K562 (cell line): ENCODE data around the gene RHEB. TPM values are rescaled to one million over a fixed set of nuclear protein-coding genes. Genes with fewer than 3 reads are reported as not detected.

Experiments used
- ATAC-seq: fragments of 200-7000 bp; cut with Tn5 transposase; 3 replicates; pipeline ENCODE4 v1.9.1; 2020; ENCODE audit warnings: moderate library complexity
- BruUV-seq: library from RNA; stranded (reverse); fragments of 400-500 nt; replicated peaks from 2 replicates; lab custom pipeline; 2021; lab: Mats Ljungman, UMichigan
- CTCF ChIA-PET: fragments of 300-600 bp; formaldehyde crosslinking; extraction: SDS; loops from one replicate; lab custom pipeline; 2021; ENCODE audit warnings: low intra/inter-chr PET ratio; lab: Yijun Ruan, JAX
- POLR2A ChIA-PET: fragments of 300-600, 350-650 bp; sonication (Branson Sonifier 250); formaldehyde crosslinking; extraction: SDS; loops from one replicate; lab custom pipeline; 2021; ENCODE audit warnings: antibody characterized with exemption, inconsistent platforms; lab: Yijun Ruan, JAX
- DNase-seq, 4 experiments: peaks; one replicate each; pipeline versions ENCODE4 v3.0.0 to v3.0.0-alpha.2; 2011 to 2018; ENCODE audit warnings: low spot score in 3 of 4, mixed read lengths in 3 of 4; ENCODE audit errors: extremely low read depth in 1 of 4
- FAIRE-seq: peaks from 2 replicates; lab custom pipeline; 2011; peaks lifted over from hg19 to GRCh38; lab: Jason Lieb, UNC
- H2AFZ ChIP-seq: 2 replicates; pipeline ENCODE4 v1.6.0; 2011; ENCODE audit warnings: low read depth, low read length, control low read depth, inconsistent platforms
- H3K27ac ChIP-seq: fragments of 200-600 bp; 3 replicates; pipeline ENCODE4 v1.8.0; 2011; ENCODE audit warnings: low read depth, mild to moderate bottlenecking, control low read depth, inconsistent platforms, low read length, moderate library complexity, mixed read lengths; ENCODE audit errors: extremely low read depth
- H3K27me3 ChIP-seq, 2 experiments: fragments of 300-600 bp in 1 of 2; 2 replicates in 1 of 2; 3 replicates in 1 of 2; pipeline versions ENCODE4 v1.6.0 to v1.8.0; 2011; ENCODE audit warnings: inconsistent platforms in 2 of 2, low read length in 2 of 2, mild to moderate bottlenecking in 1 of 2, mixed read lengths in 1 of 2, moderate library complexity in 1 of 2; ENCODE audit not compliant: control insufficient read depth in 2 of 2, insufficient read depth in 2 of 2
- H3K36me3 ChIP-seq: fragments of 300-600 bp; 3 replicates; pipeline ENCODE4 v1.8.0; 2011; ENCODE audit warnings: mild to moderate bottlenecking, low read length, inconsistent platforms; ENCODE audit not compliant: control insufficient read depth, insufficient read depth
- H3K4me1 ChIP-seq, 2 experiments: fragments of 200-600 bp in 1 of 2; replicated peaks in 1 of 2; 2 replicates in 1 of 2; 3 replicates in 1 of 2; pipeline versions ENCODE4 v1.5.1 to v1.8.0; 2011; ENCODE audit warnings: inconsistent platforms in 2 of 2, low read length in 2 of 2, mild to moderate bottlenecking in 1 of 2, mixed read lengths in 1 of 2, moderate library complexity in 1 of 2; ENCODE audit not compliant: control insufficient read depth in 2 of 2, insufficient read depth in 2 of 2
- H3K4me2 ChIP-seq: 2 replicates; pipeline ENCODE4 v1.6.1; 2011; ENCODE audit warnings: low read length, control low read depth, inconsistent platforms, mixed read lengths; ENCODE audit not compliant: insufficient read depth
- H3K4me3 ChIP-seq: fragments of 200-600 bp; sonication (generic), shearing (Covaris generic); 2 replicates; pipeline ENCODE4 v1.5.1; 2016; ENCODE audit warnings: control low read depth, inconsistent platforms
- H3K79me2 ChIP-seq: fragments of 200-600 bp; 3 replicates; pipeline ENCODE4 v1.8.0; 2011; ENCODE audit warnings: low read length, inconsistent platforms; ENCODE audit not compliant: control insufficient read depth, insufficient read depth
- H3K9ac ChIP-seq, 2 experiments: 2 replicates each; pipeline versions ENCODE4 v1.6.0 to v1.6.1; 2011; ENCODE audit warnings: low read depth in 2 of 2, low read length in 2 of 2, control low read depth in 1 of 2, inconsistent platforms in 1 of 2, mild to moderate bottlenecking in 1 of 2, mixed read lengths in 1 of 2; ENCODE audit not compliant: insufficient read depth in 1 of 2
- H3K9me1 ChIP-seq: one replicate; pipeline ENCODE4 v1.6.0; 2011; ENCODE audit warnings: inconsistent platforms, mild to moderate bottlenecking, low read length, moderate library complexity; ENCODE audit not compliant: control insufficient read depth, insufficient read depth
- H3K9me3 ChIP-seq: replicated peaks from 2 replicates; pipeline ENCODE4 v1.5.1; 2011; ENCODE audit warnings: low read depth, low read length, inconsistent platforms; ENCODE audit not compliant: control insufficient read depth, insufficient read depth
- H4K20me1 ChIP-seq: replicated peaks from 2 replicates; pipeline ENCODE4 v1.6.1; 2011; ENCODE audit warnings: low read length, inconsistent platforms, mixed read lengths; ENCODE audit not compliant: control insufficient read depth, insufficient read depth
- DMBX1 ChIP-seq: fragments of 250-450 bp; sonication (Bioruptor Pico); IDR thresholded peaks from 2 replicates; pipeline ENCODE4 v1.8.0; 2022; ENCODE audit warnings: inconsistent platforms, mild to moderate bottlenecking, moderate library complexity, borderline replicate concordance
- HMG20B ChIP-seq: fragments of 250-450 bp; sonication (Bioruptor Pico); IDR thresholded peaks from 2 replicates; pipeline ENCODE4 v1.5.0; 2021; ENCODE audit warnings: mild to moderate bottlenecking
- HNRNPLL ChIP-seq: fragments of 200-400 bp; formaldehyde crosslinking; IDR thresholded peaks from 2 replicates; pipeline ENCODE4 v1.6.1; 2017; ENCODE audit warnings: low read length, low read depth, mild to moderate bottlenecking; ENCODE audit not compliant: poor library complexity, severe bottlenecking
- NEUROD1 ChIP-seq: fragments of 150-350 bp; IDR thresholded peaks from 2 replicates; pipeline ENCODE4 v1.6.1; 2014; ENCODE audit warnings: borderline replicate concordance, low read length, low read depth; ENCODE audit not compliant: partially characterized antibody
- RBM14 ChIP-seq: fragments of 200-400 bp; formaldehyde crosslinking; IDR thresholded peaks from 2 replicates; pipeline ENCODE4 v1.6.1; 2018; ENCODE audit warnings: low read depth, mild to moderate bottlenecking, low read length, moderate library complexity, borderline replicate concordance; ENCODE audit not compliant: insufficient read depth
- RBM39 ChIP-seq: fragments of 200-400 bp; formaldehyde crosslinking; optimal IDR thresholded peaks from 2 replicates; pipeline ENCODE3; 2018; ENCODE audit warnings: low read depth, low read length
- SETDB1 ChIP-seq: IDR thresholded peaks from one replicate; pipeline ENCODE4 v1.6.1; 2012; ENCODE audit warnings: low read length, control low read depth, inconsistent platforms
- XRCC3 ChIP-seq: fragments of 450-650 bp; IDR thresholded peaks from 2 replicates; pipeline ENCODE4 v1.6.1; 2017; ENCODE audit warnings: mild to moderate bottlenecking, moderate library complexity
- ZNF146 ChIP-seq: IDR thresholded peaks from one replicate; pipeline ENCODE4 v1.6.1; 2018; ENCODE audit warnings: missing compliant biosample characterization; ENCODE audit not compliant: unreplicated experiment
- ZNF175 ChIP-seq: fragments of 200-800 bp; sonication (Bioruptor generic); IDR thresholded peaks from 2 replicates; pipeline ENCODE4 v1.6.1; 2016; ENCODE audit warnings: low read depth, mild to moderate bottlenecking, missing genetic modification characterization, missing compliant biosample characterization
- ZNF280A ChIP-seq: fragments of 450-650 bp; IDR thresholded peaks from 2 replicates; pipeline ENCODE4 v1.6.1; 2018; ENCODE audit warnings: mild to moderate bottlenecking, low read depth; ENCODE audit not compliant: partially characterized antibody
- ZNF324 ChIP-seq: fragments of 250-450 bp; sonication (Bioruptor Pico); IDR thresholded peaks from 2 replicates; pipeline ENCODE4 v1.4.0; 2020; ENCODE audit warnings: mild to moderate bottlenecking
- ZNF384 ChIP-seq: IDR thresholded peaks from 2 replicates; pipeline ENCODE4 v1.6.1; 2012; ENCODE audit warnings: low read depth, low read length, improper control_type of control experiment
- ZNF707 ChIP-seq: fragments of 250-450 bp; sonication (Bioruptor Pico); conservative IDR thresholded peaks from 2 replicates; pipeline ENCODE4 v1.8.0; 2022; ENCODE audit warnings: inconsistent platforms, mild to moderate bottlenecking, moderate library complexity
- WGBS: fragments of 100-300 bp; shearing (Covaris generic); methylation state at CpG from one replicate; pipeline ENCODE4 v1.1.6; 2016; ENCODE audit warnings: low coverage, mixed read lengths; ENCODE audit not compliant: insufficient coverage; ENCODE audit errors: missing lambda C conversion rate; 5-methylcytosine and 5-hydroxymethylcytosine counted together
- in situ Hi-C: fragments of 300-500 bp; cut with MboI; formaldehyde crosslinking; loops from 4 replicates; pipeline ENCODE4 v1.15.0; 2018; ENCODE audit warnings: inconsistent platforms, mixed read lengths
- intact Hi-C: fragments of 100-400 bp; cut with micrococcal nuclease; formaldehyde crosslinking; loops from 2 replicates; pipeline ENCODE4 v1.14.2; 2022
- polyA plus RNA-seq, 8 experiments: library from polyadenylated mRNA; depleted of rRNA in 4 of 8; stranded (reverse) in 5 of 8; unstranded in 3 of 8; fragments of >200 nt; fragmentation: Nextera tagmentation in 2 of 8; fragmentation: Illumina TruSeq in 1 of 8; extraction: Ambion mirVana in 2 of 8; extraction: Trizol in 1 of 8; gene quantifications; 2 replicates each; pipeline versions ENCODE4 v1.2.1 to v1.2.3, GENCODE V29; 2011 to 2014; ENCODE audit warnings: inconsistent platforms in 1 of 8, missing spikeins in 1 of 8
- total RNA-seq, 7 experiments: library from RNA; depleted of rRNA in 6 of 7; stranded (reverse); fragments of >200 nt in 6 of 7; fragmentation: Illumina TruSeq in 2 of 7; extraction: Trizol in 2 of 7; gene quantifications; 2 replicates each; pipeline versions ENCODE4 v1.2.1 to v1.2.3, GENCODE V29; 2011 to 2021; ENCODE audit warnings: low replicate concordance in 1 of 7
- TF ChIP-seq, protein P1 (sequence below): fragments of 250-450 bp; sonication (Bioruptor Pico); IDR thresholded peaks from 2 replicates; pipeline ENCODE4 v1.9.0; 2021; ENCODE audit warnings: mild to moderate bottlenecking, inconsistent platforms

RHEB gene
- total and polyA plus RNA-seq, 9 of the 15 experiments (the other 6 are each of a cell fraction or from before 2014, with no cell fraction given): 28.5 to 249 (median 182) TPM

- H4K20me1 ChIP-seq: peaks cover 7% of the 10 kb centered on the region
- TF ChIP-seq HNRNPLL (no peak), XRCC3 (no peak), ZNF175 (CRISPR knock-in tag) (no peak), RBM39 (no peak), ZNF146 (CRISPR knock-in tag) (no peak), ZNF707 (CRISPR knock-in tag) (no peak), RBM14 (no peak), NEUROD1 (no peak), ZNF280A (no peak), ZNF384 (no peak), SETDB1 (no peak), DMBX1 (CRISPR knock-in tag) (no peak), HMG20B (CRISPR knock-in tag) (no peak), ZNF324 (CRISPR knock-in tag) (no peak)
- TF ChIP-seq, protein P1, sequence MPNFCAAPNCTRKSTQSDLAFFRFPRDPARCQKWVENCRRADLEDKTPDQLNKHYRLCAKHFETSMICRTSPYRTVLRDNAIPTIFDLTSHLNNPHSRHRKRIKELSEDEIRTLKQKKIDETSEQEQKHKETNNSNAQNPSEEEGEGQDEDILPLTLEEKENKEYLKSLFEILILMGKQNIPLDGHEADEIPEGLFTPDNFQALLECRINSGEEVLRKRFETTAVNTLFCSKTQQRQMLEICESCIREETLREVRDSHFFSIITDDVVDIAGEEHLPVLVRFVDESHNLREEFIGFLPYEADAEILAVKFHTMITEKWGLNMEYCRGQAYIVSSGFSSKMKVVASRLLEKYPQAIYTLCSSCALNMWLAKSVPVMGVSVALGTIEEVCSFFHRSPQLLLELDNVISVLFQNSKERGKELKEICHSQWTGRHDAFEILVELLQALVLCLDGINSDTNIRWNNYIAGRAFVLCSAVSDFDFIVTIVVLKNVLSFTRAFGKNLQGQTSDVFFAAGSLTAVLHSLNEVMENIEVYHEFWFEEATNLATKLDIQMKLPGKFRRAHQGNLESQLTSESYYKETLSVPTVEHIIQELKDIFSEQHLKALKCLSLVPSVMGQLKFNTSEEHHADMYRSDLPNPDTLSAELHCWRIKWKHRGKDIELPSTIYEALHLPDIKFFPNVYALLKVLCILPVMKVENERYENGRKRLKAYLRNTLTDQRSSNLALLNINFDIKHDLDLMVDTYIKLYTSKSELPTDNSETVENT (CRISPR knock-in tag): no peak
- ChIA-PET CTCF (no interaction called here), POLR2A (interaction anchor here (0.6 to 1.1 kb wide), 5 partner anchors 10 to 272 kb away, joined by 3 to 4 read pairs (median 3); no protein-coding TSS in a partner anchor)
- WGBS: 90% methylated on average over 8 of the region's 8 CpGs
- H2AFZ ChIP-seq: no peak overlapping the region
- H3K79me2 ChIP-seq: peaks cover 80% of the 10 kb centered on the region
- DNase-seq (no peak), ATAC-seq (no peak; the same call in 2 of the 3 replicates), FAIRE-seq (no peak)
- intact Hi-C loops (no loop called here), in situ Hi-C loops (no loop called here)
- no peak overlapping the region for H3K27ac ChIP-seq
- no peaks in the 10 kb centered on the region for H3K27me3 ChIP-seq
- H3K9ac ChIP-seq: no peak overlapping the region
- H3K4me3 ChIP-seq: no peak overlapping the region
- H3K9me1 ChIP-seq: no peaks in the 10 kb centered on the region
- no peaks in the 10 kb centered on the region; a peak in 1 of 5 replicates for H3K4me1 ChIP-seq
- no peak overlapping the region for H3K4me2 ChIP-seq
- H3K36me3 ChIP-seq: peaks cover 90% of the 10 kb centered on the region
- no peaks in the 10 kb centered on the region for H3K9me3 ChIP-seq
- no TSS peak for BruUV-seq
Measured at GRCh38 chr7:151482883-151483710, 36.6 kb downstream of the RHEB start.
